ENCODE measurements around the gene ZNF23.

DNA sequence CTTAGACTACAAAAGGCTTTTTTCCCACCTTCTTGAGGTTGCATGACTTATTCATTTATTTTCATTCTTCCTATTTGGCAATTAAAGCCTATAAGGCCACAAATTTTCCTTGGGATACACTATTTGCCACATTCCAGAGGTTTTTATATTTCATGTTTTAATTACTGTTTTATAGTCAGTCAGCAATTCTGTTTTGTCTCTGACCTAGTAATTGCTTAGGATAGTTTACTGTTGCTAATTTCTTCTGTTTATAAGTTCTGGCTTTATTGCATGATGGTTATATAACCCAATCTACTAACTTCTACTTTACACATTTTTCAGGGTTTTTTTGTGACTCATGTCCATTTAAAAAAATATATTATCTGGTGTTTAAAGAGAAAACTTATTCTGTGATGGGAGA is 2.5 kb downstream of the ZNF23 start:
- TF ChIP-seq, protein P1, sequence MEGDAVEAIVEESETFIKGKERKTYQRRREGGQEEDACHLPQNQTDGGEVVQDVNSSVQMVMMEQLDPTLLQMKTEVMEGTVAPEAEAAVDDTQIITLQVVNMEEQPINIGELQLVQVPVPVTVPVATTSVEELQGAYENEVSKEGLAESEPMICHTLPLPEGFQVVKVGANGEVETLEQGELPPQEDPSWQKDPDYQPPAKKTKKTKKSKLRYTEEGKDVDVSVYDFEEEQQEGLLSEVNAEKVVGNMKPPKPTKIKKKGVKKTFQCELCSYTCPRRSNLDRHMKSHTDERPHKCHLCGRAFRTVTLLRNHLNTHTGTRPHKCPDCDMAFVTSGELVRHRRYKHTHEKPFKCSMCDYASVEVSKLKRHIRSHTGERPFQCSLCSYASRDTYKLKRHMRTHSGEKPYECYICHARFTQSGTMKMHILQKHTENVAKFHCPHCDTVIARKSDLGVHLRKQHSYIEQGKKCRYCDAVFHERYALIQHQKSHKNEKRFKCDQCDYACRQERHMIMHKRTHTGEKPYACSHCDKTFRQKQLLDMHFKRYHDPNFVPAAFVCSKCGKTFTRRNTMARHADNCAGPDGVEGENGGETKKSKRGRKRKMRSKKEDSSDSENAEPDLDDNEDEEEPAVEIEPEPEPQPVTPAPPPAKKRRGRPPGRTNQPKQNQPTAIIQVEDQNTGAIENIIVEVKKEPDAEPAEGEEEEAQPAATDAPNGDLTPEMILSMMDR (IDR thresholded peaks at IDR 0.05): no peak
- no peak for TF ChIP-seq POLR2A (IDR thresholded peaks at IDR 0.05)
